SK-N-MC (cell line): ENCODE measurements around the gene KCNN4.

ENCODE experiments used
- EZH2 ChIP-seq: fragments of 200-600 bp; sonication (generic); IDR thresholded peaks from one replicate; pipeline ENCODE4 v1.6.1; 2017; ENCODE audit warnings: antibody characterized with exemption
- POLR2AphosphoS5 ChIP-seq: IDR thresholded peaks from 2 replicates; pipeline ENCODE4 v1.6.1; 2012; ENCODE audit warnings: mild to moderate bottlenecking, low read depth, low read length, borderline replicate concordance

GRCh38 chr19:43798546-43799409 lies 18.0 kb upstream of the KCNN4 start:
- TF ChIP-seq EZH2 (no peak), POLR2AphosphoS5 (no peak)
